ENCODE data around the gene SLC30A1.

Gene SLC30A1

DNA sequence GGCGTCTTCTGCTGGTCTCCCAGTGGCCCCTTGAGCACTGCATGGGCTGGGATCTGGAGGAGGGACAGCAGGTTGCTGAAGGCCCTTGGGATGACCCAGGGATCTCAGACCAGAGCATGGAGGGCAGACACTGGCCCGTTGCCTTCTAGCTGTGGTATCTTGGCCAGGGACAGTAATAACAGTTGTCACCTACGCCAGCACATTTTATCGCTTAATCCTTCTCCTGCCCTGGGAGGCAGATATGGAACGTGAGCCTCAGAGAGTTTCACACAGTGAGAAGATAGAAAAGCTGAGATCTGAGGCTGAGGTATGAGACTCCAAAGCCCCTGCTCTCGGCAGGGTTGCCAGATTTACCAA is 46.9 kb downstream of the SLC30A1 start:
- TF ChIP-seq, protein P1, sequence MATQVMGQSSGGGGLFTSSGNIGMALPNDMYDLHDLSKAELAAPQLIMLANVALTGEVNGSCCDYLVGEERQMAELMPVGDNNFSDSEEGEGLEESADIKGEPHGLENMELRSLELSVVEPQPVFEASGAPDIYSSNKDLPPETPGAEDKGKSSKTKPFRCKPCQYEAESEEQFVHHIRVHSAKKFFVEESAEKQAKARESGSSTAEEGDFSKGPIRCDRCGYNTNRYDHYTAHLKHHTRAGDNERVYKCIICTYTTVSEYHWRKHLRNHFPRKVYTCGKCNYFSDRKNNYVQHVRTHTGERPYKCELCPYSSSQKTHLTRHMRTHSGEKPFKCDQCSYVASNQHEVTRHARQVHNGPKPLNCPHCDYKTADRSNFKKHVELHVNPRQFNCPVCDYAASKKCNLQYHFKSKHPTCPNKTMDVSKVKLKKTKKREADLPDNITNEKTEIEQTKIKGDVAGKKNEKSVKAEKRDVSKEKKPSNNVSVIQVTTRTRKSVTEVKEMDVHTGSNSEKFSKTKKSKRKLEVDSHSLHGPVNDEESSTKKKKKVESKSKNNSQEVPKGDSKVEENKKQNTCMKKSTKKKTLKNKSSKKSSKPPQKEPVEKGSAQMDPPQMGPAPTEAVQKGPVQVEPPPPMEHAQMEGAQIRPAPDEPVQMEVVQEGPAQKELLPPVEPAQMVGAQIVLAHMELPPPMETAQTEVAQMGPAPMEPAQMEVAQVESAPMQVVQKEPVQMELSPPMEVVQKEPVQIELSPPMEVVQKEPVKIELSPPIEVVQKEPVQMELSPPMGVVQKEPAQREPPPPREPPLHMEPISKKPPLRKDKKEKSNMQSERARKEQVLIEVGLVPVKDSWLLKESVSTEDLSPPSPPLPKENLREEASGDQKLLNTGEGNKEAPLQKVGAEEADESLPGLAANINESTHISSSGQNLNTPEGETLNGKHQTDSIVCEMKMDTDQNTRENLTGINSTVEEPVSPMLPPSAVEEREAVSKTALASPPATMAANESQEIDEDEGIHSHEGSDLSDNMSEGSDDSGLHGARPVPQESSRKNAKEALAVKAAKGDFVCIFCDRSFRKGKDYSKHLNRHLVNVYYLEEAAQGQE (IDR thresholded peaks at IDR 0.05; ENCODE audit: low read depth), result no peak
- TF ChIP-seq, protein P2, sequence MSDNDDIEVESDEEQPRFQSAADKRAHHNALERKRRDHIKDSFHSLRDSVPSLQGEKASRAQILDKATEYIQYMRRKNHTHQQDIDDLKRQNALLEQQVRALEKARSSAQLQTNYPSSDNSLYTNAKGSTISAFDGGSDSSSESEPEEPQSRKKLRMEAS (IDR thresholded peaks at IDR 0.05), result no peak
- TF ChIP-seq NFIC (IDR thresholded peaks at IDR 0.05) (no peak), CREB1 (IDR thresholded peaks at IDR 0.05; ENCODE audit: low read depth) (no peak), TEAD4 (IDR thresholded peaks at IDR 0.05) (no peak), FOXM1 (IDR thresholded peaks at IDR 0.05; ENCODE audit: borderline replicate concordance, low read depth) (no peak)

DNA sequence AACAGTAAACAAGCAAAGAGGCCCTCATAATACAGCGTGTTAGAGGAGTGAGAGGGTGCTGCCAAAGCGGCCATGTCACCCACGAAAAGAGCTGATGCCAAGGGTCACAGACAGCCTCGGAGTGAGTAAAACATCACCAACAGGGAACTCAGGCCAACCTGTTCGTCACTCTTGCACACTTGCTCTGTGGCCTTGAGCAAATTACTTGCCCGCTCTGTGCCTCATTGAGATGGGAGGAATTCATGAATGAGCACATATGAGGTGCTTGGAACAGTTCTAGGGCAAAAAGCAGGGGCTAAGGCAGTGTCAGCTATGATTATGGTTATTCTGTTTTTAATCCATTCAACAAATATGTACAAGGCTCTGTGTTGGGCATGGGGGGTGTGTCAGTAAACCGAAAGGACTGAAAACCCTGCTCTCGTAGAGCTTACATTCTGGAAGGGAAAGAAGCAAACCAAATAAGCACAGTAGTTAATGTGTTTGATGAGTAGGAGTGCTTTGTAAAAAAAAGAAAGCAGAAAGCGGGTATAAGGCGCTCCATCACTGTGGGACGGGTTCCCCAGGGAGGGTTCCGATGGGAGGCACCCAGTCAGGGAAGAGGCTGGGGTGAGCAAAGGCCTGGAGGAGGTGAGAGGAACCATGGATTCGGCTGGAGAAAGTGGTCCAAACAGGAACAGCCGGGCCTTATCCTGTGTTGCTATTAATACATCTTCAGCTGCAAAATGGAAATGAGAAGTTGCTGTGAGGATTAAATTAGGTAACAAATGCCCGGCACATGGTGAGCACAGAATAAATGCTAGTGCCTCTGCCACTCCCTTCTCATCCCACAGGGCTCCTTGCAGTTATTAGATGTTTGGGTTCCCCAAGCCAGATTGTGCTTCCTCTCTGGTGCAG is 47.5 kb downstream of the SLC30A1 start:
- no peak for TF ChIP-seq YY1 (IDR thresholded peaks at IDR 0.05; ENCODE audit: low read depth)
- TF ChIP-seq, protein P3, sequence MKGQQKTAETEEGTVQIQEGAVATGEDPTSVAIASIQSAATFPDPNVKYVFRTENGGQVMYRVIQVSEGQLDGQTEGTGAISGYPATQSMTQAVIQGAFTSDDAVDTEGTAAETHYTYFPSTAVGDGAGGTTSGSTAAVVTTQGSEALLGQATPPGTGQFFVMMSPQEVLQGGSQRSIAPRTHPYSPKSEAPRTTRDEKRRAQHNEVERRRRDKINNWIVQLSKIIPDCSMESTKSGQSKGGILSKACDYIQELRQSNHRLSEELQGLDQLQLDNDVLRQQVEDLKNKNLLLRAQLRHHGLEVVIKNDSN (IDR thresholded peaks at IDR 0.05), result no peak
- TF ChIP-seq TCF12 (IDR thresholded peaks at IDR 0.05; ENCODE audit: low read depth), result no peak
- no peak for TF ChIP-seq EGR1 (IDR thresholded peaks at IDR 0.05)
- TF ChIP-seq, protein P1 (IDR thresholded peaks at IDR 0.05; ENCODE audit: low read depth), result no peak
- TF ChIP-seq CEBPB (IDR thresholded peaks at IDR 0.05), result no peak
- no peak for TF ChIP-seq CREB1 (IDR thresholded peaks at IDR 0.05; ENCODE audit: low read depth)
- no peak for TF ChIP-seq RAD21 (IDR thresholded peaks at IDR 0.05; ENCODE audit: low read depth)
- TF ChIP-seq, protein P2 (IDR thresholded peaks at IDR 0.05), result no peak
- TF ChIP-seq NFIC (IDR thresholded peaks at IDR 0.05), result no peak
- TF ChIP-seq ZBTB7A (IDR thresholded peaks at IDR 0.05; ENCODE audit: low read depth), result no peak
- TF ChIP-seq TAF1 (IDR thresholded peaks at IDR 0.05; ENCODE audit: low read depth), result no peak
- TF ChIP-seq TEAD4 (IDR thresholded peaks at IDR 0.05), result no peak
- TF ChIP-seq FOXM1 (IDR thresholded peaks at IDR 0.05; ENCODE audit: borderline replicate concordance, low read depth), result no peak
- no peak for TF ChIP-seq EP300 (IDR thresholded peaks at IDR 0.05; ENCODE audit: borderline replicate concordance)

DNA sequence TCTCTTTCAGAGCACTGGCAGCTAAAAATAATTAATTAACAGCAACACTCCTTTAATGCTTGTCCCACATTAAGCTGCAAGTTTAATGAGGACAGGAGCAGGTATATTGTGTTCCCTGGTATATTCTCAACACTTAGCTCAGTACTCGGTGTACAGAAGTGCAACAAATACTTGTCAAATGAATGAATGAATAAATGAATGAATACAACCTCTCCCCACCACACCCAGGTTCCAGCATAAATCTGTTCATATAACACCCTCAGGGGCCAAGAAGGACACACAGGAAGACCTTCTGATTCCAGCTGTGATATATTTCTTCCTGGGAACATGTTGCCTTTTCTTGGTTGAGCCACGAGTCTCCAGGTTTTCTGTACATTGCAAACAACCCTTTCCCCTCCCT is 48.9 kb downstream of the SLC30A1 start:
- TF ChIP-seq EP300 (IDR thresholded peaks at IDR 0.05; ENCODE audit: borderline replicate concordance) (no peak), YY1 (IDR thresholded peaks at IDR 0.05; ENCODE audit: low read depth) (no peak), NFIC (IDR thresholded peaks at IDR 0.05) (no peak), TEAD4 (IDR thresholded peaks at IDR 0.05) (no peak), FOXM1 (IDR thresholded peaks at IDR 0.05; ENCODE audit: borderline replicate concordance, low read depth) (no peak), CREB1 (IDR thresholded peaks at IDR 0.05; ENCODE audit: low read depth) (no peak), TCF12 (IDR thresholded peaks at IDR 0.05; ENCODE audit: low read depth) (no peak), CEBPB (IDR thresholded peaks at IDR 0.05) (no peak), RAD21 (IDR thresholded peaks at IDR 0.05; ENCODE audit: low read depth) (no peak), EGR1 (IDR thresholded peaks at IDR 0.05) (no peak), ZBTB7A (IDR thresholded peaks at IDR 0.05; ENCODE audit: low read depth) (no peak), TAF1 (IDR thresholded peaks at IDR 0.05; ENCODE audit: low read depth) (no peak)
- TF ChIP-seq, protein P2 (IDR thresholded peaks at IDR 0.05), result no peak
- TF ChIP-seq, protein P1 (IDR thresholded peaks at IDR 0.05; ENCODE audit: low read depth), result no peak
- TF ChIP-seq, protein P3 (IDR thresholded peaks at IDR 0.05), result no peak

DNA sequence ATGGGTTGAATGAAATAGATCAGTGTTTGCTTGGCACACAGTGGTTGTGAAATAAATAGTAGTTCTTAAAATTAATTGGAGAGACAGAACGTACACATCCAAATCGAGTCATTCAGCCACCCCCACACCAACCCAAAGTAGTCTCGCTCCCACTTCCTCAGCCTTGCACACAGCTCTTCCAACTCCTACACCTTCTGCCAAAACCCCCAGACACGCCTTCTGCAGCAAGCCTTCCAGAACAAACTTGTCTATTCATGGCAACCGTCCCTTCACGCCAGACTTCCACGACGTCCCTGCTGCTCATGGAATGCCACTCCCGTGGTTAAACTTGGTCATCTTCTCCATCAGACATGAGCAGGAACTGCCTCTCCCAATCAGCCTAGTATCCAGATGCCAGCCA is 49.5 kb downstream of the SLC30A1 start:
- no peak for TF ChIP-seq RAD21 (IDR thresholded peaks at IDR 0.05; ENCODE audit: low read depth)
- TF ChIP-seq NFIC (IDR thresholded peaks at IDR 0.05), result no peak
- TF ChIP-seq, protein P1 (IDR thresholded peaks at IDR 0.05; ENCODE audit: low read depth), result no peak
- no peak for TF ChIP-seq CREB1 (IDR thresholded peaks at IDR 0.05; ENCODE audit: low read depth)
- TF ChIP-seq, protein P2 (IDR thresholded peaks at IDR 0.05), result no peak
- no peak for TF ChIP-seq ZBTB7A (IDR thresholded peaks at IDR 0.05; ENCODE audit: low read depth)

All from Ishikawa (cell line).